Nasal cavity respiratory epithelium epithelial cell of viscerocranial mucosa (primary cell): ENCODE measurements around the gene GRM6. TPM values are rescaled to one million over a fixed set of nuclear protein-coding genes. Genes with fewer than 3 reads are reported as not detected.

ENCODE experiments used
- total RNA-seq: library from RNA; depleted of rRNA; stranded (reverse); fragments of >200 nt; gene quantifications from 2 replicates; pipeline ENCODE4 v1.2.3, GENCODE V29; 2014

Gene GRM6
- not detected in 2 replicates for total RNA-seq

GRCh38 chr5:178994580-178995340 is at the start of gene GRM6:
TSS of gene GRM6 (minus strand) at chr5:178995320. CDS start at chr5:178994944, 376 bp downstream.

GRCh38 chr5:179023528-179024189 is 28.5 kb upstream of the GRM6 start, which contains the start of gene ZNF879:
TSS of gene ZNF879 (plus strand) at chr5:179023804. CDS start at chr5:179025005, 1,201 bp downstream.

GRCh38 chr5:178940569-178941360 is 54.4 kb downstream of the GRM6 start, which contains the start of gene ZNF454:
TSS of gene ZNF454 (plus strand) at chr5:178941198. CDS start at chr5:178942792, 1,594 bp downstream.

Other genes with a start within 250 kb of the GRM6 start
- gene ZNF354B, start 135.4 kb downstream of the GRM6 start, total RNA-seq: 6.2 and 11.0 TPM in 2 replicates
- gene ZFP2, start 99.4 kb downstream of the GRM6 start, total RNA-seq: 1.0 and 1.7 TPM in 2 replicates
- gene ZNF454, start 54.1 kb downstream of the GRM6 start, total RNA-seq: 1.4 and 4.8 TPM in 2 replicates
- gene ZNF879, start 28.5 kb upstream of the GRM6 start, total RNA-seq: 5.5 and 6.4 TPM in 2 replicates
- 3.4 and 7.8 TPM in 2 replicates for gene ZNF354C, start 65.1 kb upstream of the GRM6 start, total RNA-seq